T follicular helper cell (primary cell): Measurements from ENCODE around the gene LILRB3.
"Not testable (repeated sequence)": the region's sequence is repeated elsewhere in the genome, so short reads cannot be mapped to it uniquely, and the experiment has no call there.

Experiments
- DNase-seq: peaks from one replicate; pipeline ENCODE4 v3.0.0-alpha.2; 2020; ENCODE audit warnings: low read depth
- total RNA-seq, 2 experiments: gene quantifications; one replicate each; lab custom pipeline; 2026; lab: John Stamatoyannopoulos, UW

LILRB3 gene
- 0.04 to 0.96 reads per million in 2 experiments for total RNA-seq

DNA sequence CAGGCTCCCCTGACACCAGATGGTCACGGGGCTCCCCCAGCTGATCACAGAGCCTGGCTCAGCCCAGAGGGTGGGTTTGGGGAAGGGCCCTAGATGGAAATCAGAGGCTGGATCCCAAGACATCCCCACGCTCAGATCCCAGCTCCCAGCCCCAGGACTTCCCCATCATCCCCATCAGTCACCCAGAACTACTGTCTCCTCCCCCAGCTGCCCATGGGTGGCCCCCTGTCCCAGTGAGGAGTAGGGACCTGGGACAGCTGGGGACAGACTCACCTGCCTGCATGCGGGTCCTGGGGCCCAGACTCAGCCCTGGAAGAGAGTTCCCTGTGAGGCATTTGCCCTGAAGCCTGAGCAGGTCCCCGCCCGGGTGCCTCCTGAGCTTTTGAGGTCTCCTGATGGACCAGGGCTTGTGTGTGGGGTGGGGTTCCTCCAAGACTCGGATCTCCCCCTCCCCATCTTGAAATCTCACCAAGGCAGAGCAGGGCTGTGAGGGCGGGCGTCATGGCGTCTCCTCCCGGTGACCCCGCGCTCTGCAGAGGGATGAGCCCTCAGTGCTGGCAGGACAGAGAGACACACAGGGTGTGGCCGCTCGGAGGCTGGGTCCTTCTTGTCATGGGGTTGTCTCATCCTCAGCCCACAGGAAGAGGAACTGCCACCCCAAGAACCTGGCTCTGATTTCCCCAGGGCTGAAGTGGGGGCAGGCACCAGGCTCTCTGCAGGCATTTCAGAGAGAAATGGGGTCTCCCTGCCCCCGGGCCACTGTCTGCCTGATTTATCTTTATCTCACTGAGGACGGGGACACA is at the start of gene LILRB3:
Gene LILRB3 (minus strand): TSS at position 534 of the 803 bp plus-strand sequence. CDS start 31 bp downstream, at position 503.
- not testable (repeated sequence) for DNase-seq

DNA sequence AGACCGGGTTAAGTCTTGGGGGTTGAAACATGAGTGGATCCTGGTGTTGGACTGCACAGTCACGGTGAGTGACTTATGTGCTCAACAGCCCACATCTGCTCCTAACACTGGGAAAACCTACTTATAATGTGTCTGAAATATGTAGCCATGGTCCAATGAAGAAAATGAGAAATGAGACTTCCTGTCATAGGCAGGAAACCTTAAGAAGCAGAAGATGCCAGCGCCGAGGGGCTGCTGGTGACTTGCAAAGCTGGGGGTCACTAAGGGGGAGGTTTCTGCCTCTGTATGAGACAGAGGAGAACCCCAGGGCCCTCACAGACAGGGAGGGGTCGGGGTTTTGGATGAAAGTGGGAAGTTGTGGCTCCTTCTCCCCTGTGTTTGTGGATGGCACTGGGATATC is 49.4 kb upstream of the LILRB3 start:
- DNase-seq: not testable (repeated sequence)

GRCh38 chr19:54271587-54271986 is 48.8 kb upstream of the LILRB3 start:
- DNase-seq: not testable (repeated sequence)

DNA sequence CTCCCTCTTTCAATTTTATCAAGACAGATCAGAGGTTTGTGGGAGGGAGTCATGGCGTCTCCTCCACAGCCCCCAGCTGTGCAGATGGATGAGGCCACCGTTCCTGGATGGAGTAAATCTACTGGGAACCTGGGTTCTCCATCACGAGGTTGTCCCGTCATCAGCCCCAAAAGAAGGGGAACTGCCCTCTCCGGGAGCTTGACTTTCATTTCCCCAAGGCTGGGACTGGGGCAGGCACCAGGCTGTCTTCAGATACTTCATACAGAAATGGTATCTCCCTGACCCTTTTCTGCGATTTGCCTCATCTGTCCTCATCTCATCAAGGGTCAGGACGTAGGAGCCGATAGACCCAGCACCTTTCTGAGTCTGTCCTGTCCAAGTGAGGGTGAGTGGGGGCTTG is 48.3 kb upstream of the LILRB3 start:
- no peak for DNase-seq

DNA sequence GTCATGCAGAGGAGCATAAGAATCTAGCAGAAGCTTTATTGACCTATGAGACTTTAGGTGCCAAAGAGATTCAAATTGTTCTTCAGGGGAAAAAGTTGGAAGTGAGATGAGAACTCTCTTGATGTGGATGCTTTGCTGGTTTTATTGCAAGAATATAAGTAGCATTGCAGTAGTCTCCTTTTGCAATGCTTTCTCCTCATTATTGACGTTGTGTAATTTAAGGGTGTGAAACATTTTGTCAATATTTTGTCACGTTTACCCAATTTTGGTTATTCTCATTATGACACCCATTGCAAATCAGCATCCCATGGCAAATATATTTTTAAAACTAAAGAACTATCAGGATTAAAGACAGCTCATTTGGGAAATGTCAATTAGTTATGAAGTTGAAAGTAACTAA is 46.1 kb upstream of the LILRB3 start:
- no peak for DNase-seq

DNA sequence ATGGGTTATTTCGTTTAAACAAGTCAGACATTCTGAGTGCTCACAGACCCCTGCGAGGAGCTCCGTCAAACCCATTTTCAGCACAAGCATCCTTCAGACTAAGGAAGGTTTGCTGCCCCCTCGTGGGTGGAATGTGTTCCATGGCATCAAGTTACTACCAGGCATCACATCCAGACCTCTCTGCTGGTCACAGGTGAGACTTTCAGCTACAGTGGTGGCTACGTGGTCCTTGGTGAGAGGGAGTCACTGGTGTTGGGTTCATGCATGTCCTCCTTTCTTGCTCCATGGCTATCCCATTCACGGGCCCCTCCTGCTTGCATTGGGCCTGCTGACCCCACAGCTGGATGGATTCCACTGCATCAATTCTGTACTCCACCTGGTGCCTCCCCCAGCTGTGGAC is 43.3 kb upstream of the LILRB3 start:
- DNase-seq: peak; percentile 16

DNA sequence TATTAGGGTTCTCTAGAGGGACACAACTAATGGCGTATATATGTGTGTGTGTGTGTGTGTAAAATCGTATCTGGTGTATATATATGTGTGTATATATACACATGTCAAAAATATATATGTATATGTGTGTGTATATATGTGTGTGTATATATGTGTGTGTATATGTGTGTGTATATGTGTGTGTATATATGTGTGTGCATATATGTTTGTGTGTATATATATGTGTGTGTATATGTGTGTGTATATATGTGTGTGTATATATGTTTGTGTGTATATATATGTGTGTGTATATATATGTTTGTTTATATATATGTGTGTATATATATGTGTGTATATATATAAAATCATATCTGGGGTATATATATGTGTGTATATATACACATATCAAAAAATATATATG is 39.7 kb upstream of the LILRB3 start:
- DNase-seq: no peak

GRCh38 chr19:54262066-54262465 is 39.3 kb upstream of the LILRB3 start:
- no peak for DNase-seq

GRCh38 chr19:54257116-54257480 is 34.3 kb upstream of the LILRB3 start, which contains the start of gene LILRB5:
Gene LILRB5 (minus strand): TSS chr19:54257273. CDS start chr19:54257193, 80 bp downstream.
- DNase-seq: no peak

DNA sequence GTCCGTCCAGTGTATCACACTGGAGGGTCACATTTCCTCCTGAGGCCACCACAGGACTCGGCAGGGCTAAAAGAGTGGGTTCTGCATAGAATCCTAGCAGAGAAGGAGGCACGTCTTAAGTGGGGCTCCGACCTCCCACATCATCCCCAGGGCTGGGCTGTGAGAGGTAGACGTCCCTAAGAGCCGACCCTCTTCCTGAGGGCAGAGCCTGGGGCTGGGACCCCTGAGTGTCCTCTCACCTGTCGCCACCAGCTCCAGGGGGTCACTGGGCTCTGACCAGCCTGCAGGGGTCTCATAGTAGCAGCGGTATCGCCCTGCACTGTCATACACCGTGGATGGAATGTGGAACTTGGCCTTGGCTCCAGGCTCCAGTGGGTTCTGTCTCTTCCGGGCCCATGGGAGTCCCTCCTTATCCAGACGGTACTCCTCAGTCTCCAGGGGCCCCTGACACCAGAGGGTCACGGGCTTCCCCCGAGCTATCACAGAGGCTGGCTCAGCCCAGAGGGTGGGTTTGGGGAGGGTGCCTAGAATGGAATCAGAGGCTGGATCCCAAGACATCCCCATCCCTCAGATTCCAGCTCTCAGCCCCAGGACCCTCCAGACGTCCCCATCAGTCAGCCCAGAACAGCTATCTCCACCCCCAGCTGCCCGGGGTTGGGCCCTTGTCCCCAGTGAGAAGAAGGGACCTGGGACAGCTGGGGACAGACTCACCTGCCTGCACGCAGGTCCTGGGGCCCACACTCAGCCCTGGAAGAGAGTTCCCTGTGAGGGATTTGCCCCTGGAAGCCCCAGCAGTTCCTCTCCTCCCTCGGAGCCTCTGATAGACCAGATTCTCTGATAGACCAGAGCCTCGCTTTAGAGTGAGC is 33.7 kb upstream of the LILRB3 start:
- DNase-seq: no peak

DNA sequence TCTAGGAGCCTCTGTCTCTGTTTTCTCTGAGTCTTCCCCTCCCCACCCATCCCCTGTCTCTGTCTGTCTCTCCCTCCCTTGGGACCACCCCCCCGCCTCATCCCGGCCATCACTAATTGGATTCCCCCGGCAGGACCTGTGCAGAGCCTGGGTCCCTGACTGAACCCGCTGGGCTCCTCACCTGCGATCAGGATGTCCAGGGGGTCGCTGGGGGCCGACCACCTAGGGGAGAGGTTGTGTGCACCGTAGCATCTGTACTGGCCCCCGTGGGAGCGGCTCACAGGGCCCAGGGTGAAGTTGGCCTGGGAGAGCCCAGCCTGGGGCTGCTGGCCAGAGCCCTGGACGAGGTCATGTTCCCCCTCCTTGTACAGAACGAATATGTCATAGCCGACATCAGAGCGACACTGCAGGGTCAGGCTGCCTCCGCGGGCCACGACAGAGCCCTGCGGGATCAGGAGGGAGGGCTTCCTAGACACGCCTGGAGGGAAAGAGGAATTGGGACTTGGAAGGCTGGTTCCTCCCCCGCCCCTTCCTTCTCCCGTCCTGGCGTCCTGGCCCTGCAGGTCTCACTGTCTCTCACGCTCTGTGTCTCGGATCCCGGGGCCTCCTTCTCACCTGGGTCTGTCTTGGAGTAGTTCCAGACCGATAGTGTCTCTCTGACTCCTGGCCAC is 32.4 kb upstream of the LILRB3 start:
- no peak for DNase-seq

DNA sequence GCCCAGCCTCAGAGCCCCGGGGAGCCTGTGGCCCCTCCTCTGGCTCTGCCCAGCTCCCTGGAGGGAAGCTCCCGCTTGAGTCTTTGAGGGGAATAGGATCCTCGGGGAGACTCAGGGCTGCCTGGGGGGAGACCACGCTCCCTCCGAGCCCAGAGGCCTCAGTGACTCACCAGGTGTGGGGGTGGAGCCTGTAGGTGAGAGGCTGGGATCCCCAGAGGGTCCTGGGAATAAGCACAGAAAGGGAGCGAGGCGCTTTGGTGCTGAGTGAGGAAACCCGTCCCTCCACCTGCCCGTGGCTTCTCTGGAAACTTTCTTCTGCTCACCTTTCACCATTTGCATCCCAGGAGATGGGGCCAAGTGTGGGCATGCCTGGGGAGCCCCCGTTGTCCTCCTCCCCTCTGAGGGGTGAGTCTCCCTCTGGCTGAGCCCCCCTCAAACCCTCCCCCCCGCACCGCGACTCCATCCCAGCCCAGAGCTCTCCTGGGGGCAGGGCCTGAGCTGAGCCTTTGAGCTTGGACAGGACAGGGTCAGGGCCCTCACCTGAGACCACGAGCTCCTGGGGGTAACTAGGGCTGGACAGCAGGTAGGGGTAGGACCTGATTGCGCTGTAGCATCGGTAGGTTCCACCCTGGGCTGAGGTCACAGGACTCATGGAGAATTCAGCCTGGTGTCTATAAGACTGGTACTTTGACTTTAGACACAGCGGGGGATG is 31.5 kb upstream of the LILRB3 start:
- no peak for DNase-seq

DNA sequence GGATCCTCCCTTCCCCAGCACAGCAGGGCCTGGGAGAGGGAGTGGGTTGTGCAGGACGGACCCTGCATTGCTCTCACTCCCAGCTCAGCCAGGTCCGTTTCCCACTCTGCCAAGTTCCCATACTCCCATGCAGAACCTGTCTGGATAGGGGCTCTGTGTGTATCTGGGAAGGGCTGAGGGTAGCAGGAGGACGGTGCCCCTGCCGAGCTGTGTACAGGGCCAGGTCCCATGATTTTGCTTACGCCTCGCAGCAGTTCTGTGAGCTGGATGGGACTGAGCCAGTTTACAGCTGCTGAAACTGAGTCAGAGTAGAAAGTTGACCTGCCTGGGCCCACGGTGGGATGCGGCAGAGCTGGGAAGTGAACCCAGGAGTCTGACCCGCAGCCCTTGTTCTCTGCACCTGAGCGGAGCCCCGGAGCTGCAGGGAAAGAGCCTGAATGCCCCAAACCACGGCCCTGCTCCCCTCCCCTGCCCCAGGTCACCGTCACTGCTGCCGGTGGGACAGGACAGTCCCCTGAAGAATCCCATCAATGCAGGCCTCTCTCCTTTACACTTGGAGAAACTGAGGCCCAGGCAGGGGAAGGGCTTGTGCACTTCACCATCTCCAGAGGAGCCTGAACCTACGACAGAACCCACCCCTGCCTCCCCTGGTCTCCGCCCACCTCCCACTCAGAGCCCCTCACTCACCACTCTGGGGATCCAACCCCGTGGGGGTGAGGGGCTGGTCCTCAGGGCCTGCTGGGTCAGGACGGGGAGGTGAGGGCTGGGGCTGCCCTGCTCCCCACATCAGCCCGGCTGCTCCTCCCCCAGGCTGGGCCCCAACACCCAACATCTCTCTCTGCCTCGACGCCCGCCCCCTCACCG is 30.8 kb upstream of the LILRB3 start:
- no peak for DNase-seq

GRCh38 chr19:54252845-54253244 is 30.0 kb upstream of the LILRB3 start:
- DNase-seq: no peak

DNA sequence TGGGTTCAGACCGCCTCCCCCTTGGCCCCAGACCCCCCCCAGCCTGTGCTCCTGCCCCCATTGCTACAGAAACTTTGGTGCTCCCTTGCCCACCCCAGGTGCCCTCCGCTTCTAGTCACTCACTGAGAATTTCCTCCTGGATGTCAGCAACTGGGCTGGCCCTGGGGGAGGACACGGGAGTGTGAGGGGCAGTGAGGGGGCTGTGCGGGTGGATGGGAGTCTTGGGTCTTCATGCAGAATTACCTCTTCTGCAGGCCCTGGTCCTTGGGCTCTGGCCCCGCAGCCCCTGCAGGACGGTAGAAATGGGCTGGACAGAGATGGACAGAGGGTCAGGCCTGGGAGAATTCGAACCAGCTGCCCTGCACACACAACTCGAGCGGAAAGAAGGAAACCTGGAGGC is 29.4 kb upstream of the LILRB3 start:
- DNase-seq: no peak

DNA sequence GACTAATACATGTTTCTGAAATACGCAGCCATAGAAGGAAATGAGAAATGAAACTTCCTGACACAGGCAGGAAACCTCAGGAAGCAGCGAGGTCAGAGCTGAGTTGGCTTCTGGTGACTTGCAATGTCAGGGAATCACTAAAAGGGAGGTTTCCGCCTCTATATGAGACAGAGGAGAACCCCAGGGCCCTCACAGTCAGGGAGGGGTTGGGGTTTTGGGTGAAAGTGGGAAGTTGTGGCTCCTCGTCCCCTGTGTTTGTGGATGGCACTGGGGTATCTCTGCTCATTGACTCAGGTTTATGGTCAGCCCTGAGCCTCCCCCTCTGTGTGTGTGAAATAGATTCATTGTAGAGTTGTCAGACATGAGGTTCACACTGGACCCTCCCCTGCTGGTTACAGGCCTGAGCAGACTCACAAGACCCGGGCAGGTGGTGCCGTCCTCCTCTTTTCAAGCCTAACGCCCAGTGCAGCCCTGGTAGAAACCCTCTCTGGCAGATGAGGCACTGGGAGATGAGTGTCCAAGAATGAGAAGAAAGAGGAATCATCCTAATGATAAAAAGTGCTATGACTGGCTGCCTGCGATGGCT is 25.3 kb upstream of the LILRB3 start:
- no peak for DNase-seq

GRCh38 chr19:54247106-54247930 is 24.5 kb upstream of the LILRB3 start:
- DNase-seq: no peak

GRCh38 chr19:54245936-54246335 is 23.1 kb upstream of the LILRB3 start:
- no peak for DNase-seq

- DNase-seq: not testable (repeated sequence)
Measured at GRCh38 chr19:54243809-54244208, 21.0 kb upstream of the LILRB3 start.
